NCI-H748 treated with DMSO at 0.1 percent for 48 hours (cell line): ENCODE results near the gene MRPL1.
"Not testable (repeated sequence)": the region's sequence is repeated elsewhere in the genome, so short reads cannot be mapped to it uniquely, and the experiment has no call there.

Experiments used
- DNase-seq: peaks from one replicate; lab custom pipeline; 2025; lab: John Stamatoyannopoulos, UW

The MRPL1 gene

DNA sequence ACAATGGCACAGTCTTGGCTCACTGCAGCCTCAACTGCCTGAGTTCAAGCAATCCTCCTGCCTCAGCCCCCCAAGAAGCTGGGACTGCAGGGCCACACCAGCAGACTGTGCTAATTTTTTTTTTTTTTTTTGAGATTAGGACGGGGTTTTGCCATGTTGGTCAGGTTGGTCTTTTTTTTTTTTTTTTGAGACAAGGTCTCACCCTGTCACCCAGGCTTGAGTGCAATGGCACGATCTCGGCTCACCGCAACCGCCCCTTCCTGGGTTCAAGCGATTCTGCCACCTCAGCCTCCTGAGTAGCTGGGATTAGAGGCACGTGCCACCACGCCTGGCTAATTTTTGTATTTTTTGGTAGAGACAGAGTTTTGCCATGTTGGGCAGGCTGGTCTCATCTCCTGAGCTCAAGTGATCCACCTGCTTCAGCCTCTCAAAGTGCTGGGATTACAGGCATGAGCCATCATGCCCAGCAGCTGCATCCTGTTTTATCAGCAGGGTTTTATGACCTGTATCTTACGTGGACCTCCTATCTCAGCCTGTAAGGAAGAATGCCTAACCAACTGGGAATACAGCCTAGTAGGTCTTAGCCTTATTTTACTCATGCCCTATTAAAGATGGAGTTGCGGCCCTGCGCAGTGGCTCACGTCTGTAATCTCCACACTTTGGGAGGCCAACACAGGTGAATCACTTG lies 13.2 kb upstream of the MRPL1 start:
- DNase-seq, result no peak

DNA sequence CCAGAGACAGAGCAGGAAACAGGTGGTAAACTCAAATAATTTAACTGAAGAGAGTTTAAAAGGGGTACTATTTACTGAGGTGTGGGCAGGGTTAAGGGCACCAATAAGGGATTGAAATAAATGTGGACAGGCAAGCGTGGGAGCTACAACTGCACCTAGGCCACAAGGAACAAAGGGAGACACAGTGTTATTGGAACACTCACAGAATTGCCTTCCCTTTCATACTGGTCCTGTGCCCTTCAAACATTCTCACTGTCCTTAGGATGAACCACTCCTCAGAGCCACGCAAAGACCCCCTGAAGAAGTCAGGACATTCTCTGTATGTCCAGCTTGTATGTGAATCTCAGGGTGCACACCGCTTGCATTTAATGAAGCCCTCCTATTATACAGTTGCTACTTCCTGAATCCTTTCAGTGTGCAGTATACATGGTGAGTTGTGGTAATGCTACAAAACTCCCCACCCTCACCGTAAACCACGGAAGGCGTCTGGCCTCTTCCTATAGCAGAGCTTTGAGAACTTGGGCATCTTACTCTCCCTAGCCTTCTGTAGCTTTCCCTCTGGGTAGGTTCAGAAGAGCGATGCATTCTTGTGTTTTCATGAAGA lies 9.6 kb upstream of the MRPL1 start:
- DNase-seq, result no peak

DNA sequence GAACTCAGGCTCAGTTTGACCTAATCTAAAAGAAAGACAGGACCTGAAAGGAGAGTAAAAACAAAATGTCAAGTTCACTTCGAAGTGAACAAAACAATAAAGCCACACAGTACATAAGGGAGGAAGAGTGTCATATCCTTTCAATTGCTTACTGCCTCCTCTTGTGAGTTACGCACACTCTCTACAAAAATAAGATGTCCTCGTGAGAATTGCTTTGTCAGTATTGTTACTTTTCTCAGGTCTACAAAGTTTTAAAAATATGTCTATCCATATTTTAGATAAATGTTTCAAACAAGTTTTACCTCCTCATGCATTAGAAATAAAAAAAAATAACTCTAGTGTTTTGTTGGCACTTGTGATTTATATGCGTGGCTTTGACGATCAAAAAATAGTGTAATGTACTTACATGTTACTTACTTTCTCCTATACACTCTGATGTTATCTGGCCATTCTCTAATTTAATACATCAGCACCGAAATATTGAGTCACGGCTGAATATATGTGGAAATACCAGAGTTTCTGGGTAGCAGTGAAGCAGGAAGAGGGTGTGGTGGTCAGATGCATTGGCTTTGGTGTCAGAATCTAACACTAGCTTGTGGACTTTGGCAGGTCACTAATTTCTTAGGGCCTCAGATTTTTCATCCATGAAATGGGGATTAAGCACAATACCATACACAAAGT lies 8.1 kb upstream of the MRPL1 start:
- DNase-seq, result no peak

DNA sequence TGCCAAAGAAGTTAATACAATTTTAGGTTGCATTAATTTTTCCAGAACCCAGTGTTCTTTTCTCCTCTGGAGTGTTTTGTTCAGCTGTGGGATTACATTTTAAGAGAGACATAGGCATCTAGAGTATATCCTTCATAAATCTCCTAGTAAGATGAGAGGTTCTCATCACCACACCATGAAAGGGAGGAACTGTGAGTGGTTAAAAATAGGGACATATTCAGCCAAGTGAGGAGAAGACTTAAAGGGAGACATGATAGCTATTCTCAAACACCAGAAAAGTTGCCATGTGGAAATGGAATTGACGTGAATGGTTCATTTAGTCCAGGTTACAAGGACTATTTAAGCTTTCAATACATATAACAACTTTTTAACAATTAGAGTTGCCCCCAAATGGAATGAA lies 6.5 kb upstream of the MRPL1 start:
- DNase-seq, result no peak

DNA sequence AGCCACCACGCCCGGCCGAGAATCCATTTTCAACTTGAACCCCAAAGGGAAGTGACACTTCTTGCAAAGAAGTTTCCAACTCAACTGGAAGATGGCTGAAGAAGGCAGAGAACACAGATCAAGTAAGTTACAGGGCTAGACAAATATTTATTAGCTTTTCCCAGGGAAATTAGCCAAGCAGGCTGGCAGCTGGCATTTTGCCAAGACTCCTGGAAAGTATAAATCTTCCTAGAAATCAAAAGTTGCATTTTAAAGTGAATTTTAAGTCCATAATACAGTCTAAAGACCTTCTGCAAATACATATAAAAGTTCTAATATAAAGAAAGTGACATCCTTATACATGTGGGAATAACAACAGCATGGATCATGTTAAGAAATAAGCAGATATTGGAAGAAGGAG lies 3.4 kb upstream of the MRPL1 start:
- no peak for DNase-seq

DNA sequence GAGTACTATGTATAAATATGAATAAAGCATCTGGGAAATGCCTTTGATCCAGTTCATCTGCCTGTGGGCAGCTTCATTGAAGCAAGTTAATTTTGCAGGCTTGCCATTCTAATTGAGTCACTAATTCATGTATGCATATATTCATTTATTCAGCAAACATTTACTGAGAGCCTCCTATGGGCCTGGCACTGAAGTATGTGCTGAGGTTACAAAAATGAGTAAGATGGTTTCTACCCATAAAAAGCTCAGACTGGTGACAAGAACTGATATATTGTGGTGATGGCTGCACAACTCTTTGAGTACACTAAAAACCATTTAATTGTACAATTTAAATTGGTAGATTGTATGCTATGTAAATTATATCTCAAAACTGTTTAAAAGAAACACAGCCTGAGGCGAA lies 1.1 kb upstream of the MRPL1 start:
- no peak for DNase-seq

DNA sequence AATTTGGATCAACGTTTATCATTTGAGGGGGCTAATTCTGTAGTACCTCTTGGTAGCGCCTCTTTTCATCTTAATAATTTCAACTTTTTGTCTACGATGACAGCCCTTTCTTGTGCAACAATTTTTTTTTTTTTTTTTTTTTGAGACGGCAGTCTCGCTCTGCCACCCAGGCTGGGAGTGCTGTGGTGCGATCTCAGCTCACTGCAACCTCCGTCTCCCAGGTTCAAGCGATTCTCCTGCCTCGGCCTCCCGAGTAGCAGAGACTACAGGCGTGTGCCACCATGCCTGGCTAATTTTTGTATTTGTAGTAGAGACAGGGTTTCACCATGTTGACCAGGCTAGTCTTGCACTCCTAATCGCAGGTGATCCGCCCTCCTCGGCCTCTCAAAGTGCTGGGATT lies 711 bp downstream of the MRPL1 start:
- not testable (repeated sequence) for DNase-seq

DNA sequence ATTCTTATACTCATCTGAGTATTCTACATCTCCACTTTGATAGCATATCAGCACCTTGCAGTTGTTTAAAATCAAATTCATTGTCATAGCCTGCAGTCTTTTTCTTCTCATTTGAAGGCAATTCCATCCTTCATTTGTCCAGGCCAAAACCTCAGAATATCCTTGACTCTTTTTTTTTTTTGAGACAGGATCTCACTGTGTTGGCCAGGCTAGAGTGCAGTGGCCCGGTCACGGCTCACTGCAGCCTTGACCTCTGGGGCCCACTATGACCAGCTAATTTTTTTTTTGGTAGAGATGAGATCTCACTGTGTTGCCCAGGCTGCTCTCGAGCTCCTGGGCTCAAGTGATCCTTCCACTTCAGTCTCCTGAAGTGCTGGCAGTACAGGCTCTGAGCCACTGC lies 2.6 kb downstream of the MRPL1 start:
- DNase-seq, result no peak

DNA sequence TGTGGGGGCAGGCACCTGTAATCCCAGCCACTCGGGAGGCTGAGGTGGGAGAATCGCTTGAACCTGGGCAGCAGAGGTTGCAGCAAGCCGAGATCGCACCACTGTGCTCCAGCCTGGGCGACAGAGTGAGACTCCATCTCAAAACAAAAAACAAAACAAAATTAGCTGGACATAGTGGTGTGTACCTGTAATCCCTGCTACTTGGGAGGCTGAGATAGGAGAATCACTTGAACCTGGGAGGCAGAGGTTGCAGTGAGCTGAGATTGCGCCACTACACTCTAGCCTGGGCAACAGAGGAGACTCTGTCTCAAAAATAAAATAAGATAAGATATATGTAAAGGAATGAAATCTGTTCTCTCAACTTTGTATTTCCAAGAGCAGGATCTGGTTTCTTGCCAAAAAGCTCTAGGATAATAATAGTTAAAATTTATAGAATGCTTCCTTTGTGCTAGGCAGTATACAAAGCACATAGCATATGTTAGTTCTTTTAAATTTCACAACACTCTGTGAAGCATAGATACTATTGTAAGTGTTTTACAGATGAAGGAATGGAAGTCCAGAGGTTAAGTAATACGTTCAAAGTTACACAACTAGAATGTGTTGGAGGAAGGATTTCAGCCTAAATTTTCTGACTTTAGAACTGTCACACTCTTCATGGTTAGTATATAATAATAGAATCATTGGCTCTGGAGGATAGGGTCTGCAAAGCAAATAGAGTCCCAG lies 10.3 kb downstream of the MRPL1 start:
- no peak for DNase-seq

DNA sequence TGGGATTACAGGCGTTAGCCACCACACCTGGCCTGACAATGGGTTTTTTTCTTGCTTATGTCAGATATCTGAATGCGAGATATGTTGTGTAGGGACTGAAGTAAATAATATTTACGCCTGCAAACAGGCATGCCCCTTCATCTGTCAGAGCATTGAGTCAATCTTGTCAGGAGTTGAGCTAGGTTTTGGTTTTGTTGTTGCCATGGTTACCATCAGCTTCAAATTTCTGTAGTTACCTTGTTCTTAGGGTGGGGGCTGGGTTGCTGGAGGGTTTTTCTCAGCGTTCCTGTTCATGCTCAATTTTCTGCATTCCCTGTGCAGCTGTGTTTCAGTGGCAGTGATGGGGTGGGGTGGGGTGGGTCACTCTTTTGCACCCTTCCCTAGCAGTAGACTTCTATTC lies 14.5 kb downstream of the MRPL1 start:
- DNase-seq, result no peak

DNA sequence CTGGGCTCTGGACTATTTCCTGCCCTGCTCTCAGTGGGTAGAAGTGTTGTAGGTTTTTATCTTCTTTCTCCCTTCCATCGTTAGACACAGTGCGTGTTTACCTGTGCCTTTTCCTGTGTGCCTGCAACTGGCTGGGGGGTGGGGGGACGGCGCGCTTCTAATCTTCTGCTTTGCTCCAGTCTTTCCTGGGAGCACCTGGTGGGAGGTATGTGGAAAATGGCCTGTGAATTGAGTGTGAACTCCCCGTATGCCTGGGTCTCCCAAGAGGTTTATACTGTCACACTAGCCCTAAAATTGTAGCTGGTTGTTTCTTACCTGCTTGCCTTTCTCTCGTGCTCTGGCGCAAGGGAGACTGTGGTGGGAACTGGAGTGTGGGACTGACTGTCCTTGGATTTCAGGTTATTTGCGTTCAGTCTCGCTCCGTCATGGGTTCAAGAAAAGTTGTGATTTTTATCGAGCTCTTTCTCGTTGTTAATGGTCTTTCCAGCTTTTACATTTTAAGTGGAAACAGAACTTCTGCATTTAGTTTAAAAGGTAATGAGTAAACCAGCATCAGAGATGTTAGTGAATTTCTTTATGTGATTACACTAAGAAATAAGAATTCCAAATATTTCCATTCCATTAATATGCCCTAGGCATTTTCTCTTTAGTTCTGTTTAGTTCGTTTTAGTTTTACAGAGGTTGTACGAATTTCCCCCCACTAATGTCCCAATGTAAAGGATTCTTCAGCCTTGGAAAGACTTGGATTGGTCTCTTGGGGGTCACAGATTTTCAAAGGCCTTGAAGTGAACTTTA lies 15.3 kb downstream of the MRPL1 start:
- DNase-seq, result no peak

DNA sequence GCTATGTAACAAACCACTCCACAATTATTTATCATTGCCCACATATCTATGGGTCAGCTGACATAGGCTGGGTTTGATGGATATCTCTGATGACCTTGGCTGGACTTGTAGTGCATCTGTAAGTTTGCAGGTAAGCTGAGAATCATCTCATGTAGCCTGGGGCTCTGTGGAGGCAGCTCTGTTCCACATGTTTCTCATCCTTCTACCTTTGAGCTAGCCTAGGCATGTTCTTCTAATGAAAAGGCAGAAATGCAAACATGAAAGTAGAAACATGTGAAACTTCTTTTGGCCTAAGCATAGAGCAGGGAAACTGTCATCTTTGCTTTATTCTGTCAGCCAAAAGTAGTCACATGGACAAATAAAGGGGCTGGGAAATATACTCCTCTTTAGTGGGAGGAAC lies 18.2 kb downstream of the MRPL1 start:
- DNase-seq, result no peak

DNA sequence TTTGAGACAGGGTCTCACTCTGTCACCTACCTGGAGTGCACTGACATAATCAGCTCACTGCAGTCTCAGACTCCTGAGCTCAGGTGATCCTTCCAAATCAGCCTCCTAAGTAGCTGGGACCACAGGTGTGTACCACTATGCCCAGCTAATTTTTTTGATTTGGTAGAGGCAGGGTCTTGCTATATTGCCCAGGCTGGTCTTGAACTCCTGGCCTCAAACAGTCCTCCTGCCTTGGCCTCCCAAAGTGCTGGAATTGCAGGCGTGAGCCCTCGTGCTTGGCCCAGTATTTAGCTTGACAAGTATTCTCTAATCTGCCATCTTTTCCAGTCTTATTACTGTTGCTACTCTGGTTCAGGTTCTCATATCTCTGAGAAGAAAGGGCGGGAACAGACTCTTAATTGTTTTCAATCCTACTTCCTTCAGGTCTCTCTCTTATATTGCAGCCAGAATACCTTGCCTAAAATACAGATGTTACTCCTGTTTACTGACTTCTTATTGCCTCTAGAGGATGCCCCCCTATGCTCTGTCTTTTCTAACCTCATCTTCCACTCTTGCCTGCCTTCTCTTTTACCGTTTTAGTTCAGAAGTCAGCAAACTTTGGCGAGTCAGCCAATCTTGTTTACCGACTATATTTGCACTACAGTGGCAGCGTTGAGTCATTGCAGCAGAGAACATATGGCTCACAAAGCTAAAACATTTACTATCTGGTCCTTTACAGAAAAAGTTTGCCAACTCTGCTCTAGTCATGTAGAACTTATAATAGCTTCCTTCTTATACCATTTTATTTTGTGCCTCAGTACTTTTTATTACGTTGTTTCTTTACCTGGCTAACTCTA lies 19.0 kb downstream of the MRPL1 start:
- no peak for DNase-seq

DNA sequence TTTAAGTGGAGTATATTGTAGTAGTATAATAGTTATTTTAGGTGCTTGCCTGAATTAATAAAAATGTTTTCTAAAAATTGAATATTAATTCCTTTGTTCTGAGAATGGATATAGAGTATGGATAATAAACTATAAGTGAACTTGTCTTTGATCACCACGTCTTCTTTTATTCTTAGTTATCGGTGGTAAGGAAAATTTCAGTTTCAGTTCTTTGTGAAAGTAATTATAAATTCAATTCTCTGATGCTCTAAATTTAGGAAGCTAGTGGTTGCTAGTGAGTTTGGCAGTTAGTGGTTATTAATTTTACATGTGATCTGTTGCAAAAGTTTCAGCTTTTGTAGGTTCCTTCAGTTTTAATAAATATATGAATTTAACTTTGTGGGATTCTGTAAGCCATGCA lies 30.8 kb downstream of the MRPL1 start:
- no peak for DNase-seq

DNA sequence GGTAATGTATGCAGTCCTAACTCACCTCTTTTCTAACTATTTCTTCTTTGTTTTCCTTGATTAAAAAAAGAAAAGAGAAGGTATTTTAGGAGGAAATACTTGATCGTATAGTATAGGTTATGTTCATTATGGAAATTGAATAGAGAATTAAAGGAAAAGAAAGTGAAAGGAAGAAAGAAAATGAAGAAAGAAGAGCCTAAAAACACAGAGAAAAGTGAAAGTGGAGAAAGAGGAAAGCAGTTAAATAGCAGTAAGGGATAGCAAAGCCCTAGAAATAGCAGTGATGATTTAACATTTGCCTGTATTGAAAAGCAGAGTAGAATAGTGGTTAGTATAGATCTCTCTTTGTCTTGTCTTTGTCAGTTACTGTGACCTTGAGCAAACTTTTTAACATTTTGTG lies 37.0 kb downstream of the MRPL1 start:
- no peak for DNase-seq

DNA sequence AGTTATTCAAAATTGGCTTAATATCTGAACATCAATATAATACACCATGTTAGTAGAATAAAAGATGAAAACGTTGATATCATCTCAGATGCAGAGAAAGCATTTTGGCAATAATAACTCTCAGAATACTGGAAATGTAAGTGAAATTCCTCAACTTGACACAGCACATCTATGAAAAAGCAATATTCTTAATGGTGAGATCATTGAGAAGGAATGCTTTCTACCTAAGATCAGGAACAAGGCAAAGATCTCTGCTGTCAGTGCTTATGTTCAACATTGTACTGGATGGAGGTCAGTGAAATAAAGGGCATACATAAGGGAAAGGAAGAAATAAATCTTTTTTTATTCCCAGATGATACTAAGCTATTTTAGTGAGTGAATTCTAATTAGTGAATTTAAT lies 40.6 kb downstream of the MRPL1 start:
- no peak for DNase-seq

DNA sequence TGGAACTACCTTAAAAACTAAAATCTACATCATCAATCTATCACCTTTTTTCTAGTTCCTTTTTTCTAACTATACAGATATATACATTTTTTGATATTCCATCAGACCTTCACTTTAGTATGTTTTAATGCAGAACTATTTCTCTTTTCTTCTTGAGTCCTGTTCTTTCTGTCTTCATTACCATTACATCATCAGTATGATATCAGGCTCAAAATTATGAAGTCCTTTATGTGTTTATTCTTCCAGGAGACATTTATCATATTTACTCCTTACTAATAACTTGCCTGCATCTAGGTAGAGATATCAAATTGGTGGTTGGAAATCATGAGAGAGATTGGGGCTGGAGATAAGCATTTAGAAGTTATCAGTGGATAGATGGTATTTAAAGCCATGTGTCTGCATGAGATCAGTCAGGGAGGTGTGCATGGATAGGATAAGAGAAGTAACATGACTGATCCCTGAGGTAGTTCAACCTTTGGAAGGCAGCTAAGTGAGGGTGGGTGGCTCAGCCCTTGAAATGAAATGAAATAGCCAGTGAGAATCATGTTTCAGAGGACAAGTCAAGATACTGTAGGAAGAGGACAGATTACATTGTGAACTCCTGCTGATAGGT lies 43.1 kb downstream of the MRPL1 start:
- DNase-seq, result no peak

DNA sequence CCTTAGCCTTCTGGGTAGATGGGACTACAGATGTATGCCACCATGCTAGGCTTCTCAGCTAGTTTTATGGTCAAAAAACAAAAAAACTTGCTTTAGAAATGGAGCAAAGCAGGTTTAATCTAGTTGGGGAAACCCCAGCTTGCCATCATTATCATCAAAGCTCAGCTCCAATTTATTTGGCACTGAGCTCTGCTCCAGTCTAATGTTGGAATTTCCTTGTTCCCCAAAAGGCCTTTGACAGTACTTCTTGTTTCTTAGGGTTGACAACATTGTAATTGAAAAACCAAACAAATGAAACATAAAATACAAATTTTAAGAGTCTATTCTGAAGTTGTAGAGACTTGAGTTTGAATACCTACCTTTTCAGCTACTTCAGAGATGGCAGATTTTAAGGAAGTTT lies 48.0 kb downstream of the MRPL1 start:
- DNase-seq, result no peak

DNA sequence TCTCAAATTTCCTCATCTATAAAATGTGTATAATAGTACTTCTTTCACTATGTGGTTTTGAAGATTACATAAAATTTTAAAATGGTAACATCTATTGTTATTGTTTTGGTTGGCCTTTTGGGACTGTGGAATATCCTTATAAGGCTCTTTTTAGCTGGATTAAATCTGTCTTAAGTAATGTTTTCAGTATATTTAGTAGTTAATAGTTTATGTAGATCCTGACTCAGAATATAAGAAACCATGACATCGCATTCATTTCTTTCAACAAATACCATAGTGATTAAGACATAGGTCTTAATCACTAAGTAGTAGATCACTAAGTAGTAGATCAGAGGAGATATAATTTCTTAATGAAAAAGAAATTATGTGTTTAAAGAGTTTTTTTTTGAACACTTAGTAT lies 48.5 kb downstream of the MRPL1 start:
- DNase-seq, result no peak

DNA sequence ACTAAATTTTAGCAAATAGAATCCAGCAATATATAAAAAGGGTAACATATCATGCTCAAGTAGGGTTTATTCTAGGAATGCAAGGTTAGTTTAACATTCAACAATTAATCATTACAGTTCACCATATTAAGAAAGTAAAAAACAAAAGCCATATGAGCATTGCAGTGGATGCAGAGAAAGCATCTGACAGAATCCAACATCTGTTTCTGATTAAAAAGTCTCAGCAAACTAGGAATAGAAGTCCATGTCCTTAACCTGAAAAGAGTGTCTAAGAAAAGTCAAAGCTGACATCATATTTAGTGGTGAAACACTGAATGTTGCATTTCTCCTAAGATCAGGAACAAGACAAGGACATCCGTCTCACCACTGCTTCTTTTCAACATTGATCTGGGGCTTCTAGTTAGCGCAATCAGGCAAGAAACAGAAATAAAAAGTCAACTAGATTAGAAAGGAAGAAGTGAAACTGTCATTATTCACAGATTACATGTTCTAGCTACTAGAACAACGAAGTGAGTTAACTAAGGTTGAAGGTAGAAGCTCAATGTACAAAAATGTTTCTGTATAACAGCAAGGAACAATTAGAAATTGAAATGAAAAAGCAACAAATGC lies 49.3 kb downstream of the MRPL1 start:
- DNase-seq, result no peak
